WTC11 (cell line): ENCODE data around the gene FFAR1. TPM values are rescaled to one million over a fixed set of nuclear protein-coding genes. Genes with fewer than 3 reads are reported as not detected.

Experiments used
- ATAC-seq: fragments of 200-7000 bp; cut with Tn5 transposase; 2 replicates; pipeline ENCODE4 v1.10.0; 2021; ENCODE audit warnings: mild to moderate bottlenecking, moderate library complexity
- CTCF ChIA-PET: fragments of 300-600 bp; sonication (Branson Sonifier 250); formaldehyde crosslinking; loops from one replicate; lab custom pipeline; 2021; ENCODE audit warnings: antibody characterized with exemption; lab: Charles Lee
- POLR2A ChIA-PET: fragments of 350-600 bp; sonication (Branson Sonifier 250); formaldehyde crosslinking; loops from one replicate; lab custom pipeline; 2021; ENCODE audit warnings: antibody characterized with exemption; lab: Charles Lee
- DNase-seq: peaks from one replicate; pipeline ENCODE4 v3.0.0; 2021; ENCODE audit warnings: low spot score
- H3K27ac Mint-ChIP-seq: 2 replicates; pipeline ENCODE4 v1.8.0; 2021; ENCODE audit warnings: mixed read lengths
- H3K27me3 Mint-ChIP-seq: 2 replicates; pipeline ENCODE4 v1.8.0; 2021; ENCODE audit warnings: low read depth, mild to moderate bottlenecking, moderate library complexity, mixed read lengths
- H3K36me3 Mint-ChIP-seq: 2 replicates; pipeline ENCODE4 v1.8.0; 2021; ENCODE audit warnings: mixed read lengths
- H3K4me1 Mint-ChIP-seq: 2 replicates; pipeline ENCODE4 v1.8.0; 2022; ENCODE audit warnings: mixed read lengths
- H3K4me3 Mint-ChIP-seq: 2 replicates; pipeline ENCODE4 v1.8.0; 2021; ENCODE audit warnings: mild to moderate bottlenecking, moderate library complexity, mixed read lengths
- H3K9me3 Mint-ChIP-seq: 2 replicates; pipeline ENCODE4 v1.8.0; 2021; ENCODE audit warnings: mixed read lengths
- ATF3 ChIP-seq: sonication (generic); formaldehyde crosslinking; conservative IDR thresholded peaks from 2 replicates; pipeline ENCODE4 v1.8.1; 2022; ENCODE audit warnings: mild to moderate bottlenecking, missing genetic modification reagents
- CREM ChIP-seq: sonication (generic); formaldehyde crosslinking; IDR thresholded peaks from 2 replicates; pipeline ENCODE4 v1.8.1; 2022; ENCODE audit warnings: mild to moderate bottlenecking, missing genetic modification reagents, moderate library complexity
- ERG ChIP-seq: fragments of 250-450 bp; sonication (Bioruptor Pico); IDR thresholded peaks from 2 replicates; pipeline ENCODE4 v1.8.0; 2021; ENCODE audit warnings: mild to moderate bottlenecking
- ETV6 ChIP-seq: sonication (generic); formaldehyde crosslinking; IDR thresholded peaks from 2 replicates; pipeline ENCODE4 v1.8.1; 2022; ENCODE audit warnings: mild to moderate bottlenecking, missing genetic modification reagents
- FOXJ3 ChIP-seq: sonication (generic); formaldehyde crosslinking; IDR thresholded peaks from 2 replicates; pipeline ENCODE4 v1.9.0; 2021; ENCODE audit warnings: missing genetic modification reagents, mild to moderate bottlenecking, borderline replicate concordance
- FOXK1 ChIP-seq: sonication (generic); formaldehyde crosslinking; IDR thresholded peaks from 2 replicates; pipeline ENCODE4 v1.8.0; 2022; ENCODE audit warnings: mild to moderate bottlenecking, moderate library complexity, missing genetic modification reagents
- GABPB1 ChIP-seq: sonication (generic); formaldehyde crosslinking; IDR thresholded peaks from 2 replicates; pipeline ENCODE4 v1.8.1; 2023; ENCODE audit warnings: mild to moderate bottlenecking, missing genetic modification reagents
- GTF2I ChIP-seq: fragments of 250-450 bp; sonication (Bioruptor Pico); conservative IDR thresholded peaks from 2 replicates; pipeline ENCODE4 v1.4.0; 2021; ENCODE audit warnings: mild to moderate bottlenecking
- IRF2 ChIP-seq: sonication (generic); formaldehyde crosslinking; IDR thresholded peaks from 2 replicates; pipeline ENCODE4 v1.8.0; 2022; ENCODE audit warnings: low read depth, missing genetic modification reagents, borderline replicate concordance
- JAZF1 ChIP-seq: fragments of 250-450 bp; sonication (Bioruptor Pico); IDR thresholded peaks from 2 replicates; pipeline ENCODE4 v1.9.0; 2021; ENCODE audit warnings: moderate library complexity, mild to moderate bottlenecking, inconsistent platforms
- MAX ChIP-seq: sonication (generic); formaldehyde crosslinking; IDR thresholded peaks from 2 replicates; pipeline ENCODE4 v1.8.0; 2022; ENCODE audit warnings: mild to moderate bottlenecking, missing genetic modification reagents
- MYBL2 ChIP-seq: sonication (generic); formaldehyde crosslinking; IDR thresholded peaks from 2 replicates; pipeline ENCODE4 v1.8.1; 2023; ENCODE audit warnings: mild to moderate bottlenecking, moderate library complexity, missing genetic modification reagents
- NR1H2 ChIP-seq: sonication (generic); formaldehyde crosslinking; IDR thresholded peaks from 2 replicates; pipeline ENCODE4 v1.9.0; 2021; ENCODE audit warnings: mild to moderate bottlenecking, moderate library complexity, missing genetic modification reagents
- RORB ChIP-seq: fragments of 250-450 bp; sonication (Bioruptor Pico); IDR thresholded peaks from 2 replicates; pipeline ENCODE4 v1.9.0; 2021; ENCODE audit warnings: mild to moderate bottlenecking
- STAT6 ChIP-seq: sonication (generic); formaldehyde crosslinking; conservative IDR thresholded peaks from 2 replicates; pipeline ENCODE4 v1.8.1; 2023; ENCODE audit warnings: mild to moderate bottlenecking, low read depth, missing genetic modification reagents, moderate library complexity
- TCF7 ChIP-seq: sonication (generic); formaldehyde crosslinking; IDR thresholded peaks from 2 replicates; pipeline ENCODE4 v1.8.0; 2022; ENCODE audit warnings: mild to moderate bottlenecking, low read depth, missing genetic modification reagents, moderate library complexity
- TEAD1 ChIP-seq: sonication (generic); formaldehyde crosslinking; IDR thresholded peaks from 2 replicates; pipeline ENCODE4 v1.8.0; 2022; ENCODE audit warnings: mild to moderate bottlenecking, missing genetic modification reagents
- ZMAT4 ChIP-seq: fragments of 250-450 bp; sonication (Bioruptor Pico); IDR thresholded peaks from 2 replicates; pipeline ENCODE4 v1.9.0; 2021; ENCODE audit warnings: mild to moderate bottlenecking
- ZNF121 ChIP-seq: sonication (generic); formaldehyde crosslinking; IDR thresholded peaks from 2 replicates; pipeline ENCODE4 v1.8.0; 2023; ENCODE audit warnings: missing genetic modification reagents
- ZNF263 ChIP-seq: sonication (generic); formaldehyde crosslinking; IDR thresholded peaks from 2 replicates; pipeline ENCODE4 v1.8.1; 2022; ENCODE audit warnings: low read depth, mild to moderate bottlenecking, moderate library complexity, missing genetic modification reagents
- ZNF317 ChIP-seq: sonication (generic); formaldehyde crosslinking; IDR thresholded peaks from 2 replicates; pipeline ENCODE4 v1.8.1; 2023; ENCODE audit warnings: low read depth, mild to moderate bottlenecking, moderate library complexity, missing genetic modification reagents, borderline replicate concordance
- ZNF532 ChIP-seq: fragments of 250-450 bp; sonication (Bioruptor Pico); IDR thresholded peaks from 2 replicates; pipeline ENCODE4 v1.9.0; 2021; ENCODE audit warnings: mild to moderate bottlenecking, borderline replicate concordance
- total RNA-seq: library from RNA; stranded (reverse); gene quantifications from 3 replicates; pipeline ENCODE4 v1.2.3, GENCODE V29; 2021

The FFAR1 gene
- total RNA-seq, 1 experiment from 2014 or later, result 0.07 TPM

GRCh38 chr19:35392742-35393715 lies 45.3 kb downstream of the FFAR1 start (continued):
- TF ChIP-seq JAZF1 (CRISPR knock-in tag) (no peak), ZNF532 (no peak)

- no peaks in the 10 kb centered on the region for H3K36me3 Mint-ChIP-seq
- CTCF ChIA-PET, result interaction anchor here (0.6 kb wide), 1 partner anchor 328 kb away, joined by 3 read pairs; no protein-coding TSS in a partner anchor
Measured at GRCh38 chr19:35395382-35396199, 47.9 kb downstream of the FFAR1 start.

More at GRCh38 chr19:35395382-35396199, 47.9 kb downstream of the FFAR1 start:
- ATAC-seq, result peak; percentile 57
- H3K9me3 Mint-ChIP-seq, result no peaks in the 10 kb centered on the region
- TF ChIP-seq FOXJ3 (CRISPR knock-in tag) (no peak), RORB (CRISPR knock-in tag) (no peak), ZNF263 (no peak), NR1H2 (CRISPR knock-in tag) (no peak), IRF2 (CRISPR knock-in tag) (no peak), MAX (CRISPR knock-in tag) (no peak), STAT6 (no peak), GABPB1 (CRISPR knock-in tag) (no peak), ZNF317 (CRISPR knock-in tag) (no peak), FOXK1 (CRISPR knock-in tag) (no peak), ZMAT4 (no peak), ZNF121 (no peak), TCF7 (no peak), MYBL2 (CRISPR knock-in tag) (no peak), ETV6 (CRISPR knock-in tag) (no peak), GTF2I (CRISPR knock-in tag) (no peak), CREM (no peak), ERG (CRISPR knock-in tag) (no peak), ATF3 (no peak), TEAD1 (no peak)
- no peak overlapping the region for H3K27ac Mint-ChIP-seq
- POLR2A ChIA-PET, result no interaction called here
- no peak overlapping the region for H3K4me3 Mint-ChIP-seq
- H3K4me1 Mint-ChIP-seq, result no peaks in the 10 kb centered on the region
- DNase-seq, result peak; percentile 24
- no peaks in the 10 kb centered on the region for H3K27me3 Mint-ChIP-seq
